RWPE1 (cell line): Measurements from ENCODE around the gene AZU1.

Experiments used
- CTCF ChIA-PET: fragments of 350-600 bp; sonication (Branson Sonifier 250); formaldehyde crosslinking; extraction: SDS; loops from one replicate; lab custom pipeline; 2021; lab: Yijun Ruan, JAX
- POLR2A ChIA-PET: fragments of 400-600 bp; formaldehyde crosslinking; extraction: SDS; loops from one replicate; lab custom pipeline; 2020; ENCODE audit warnings: antibody characterized with exemption; ENCODE audit not compliant: low non-redundant PET; lab: Yijun Ruan, JAX
- DNase-seq: peaks from one replicate; pipeline ENCODE4 v3.0.0; 2012; ENCODE audit warnings: low spot score
- H3K27ac ChIP-seq: fragments of 450-650 bp; 2 replicates; pipeline ENCODE4 v1.5.1; 2017
- TF ChIP-seq, protein P1 (sequence below): fragments of 450-650 bp; conservative IDR thresholded peaks from 2 replicates; pipeline ENCODE4 v1.5.1; 2017; ENCODE audit warnings: low read depth, mild to moderate bottlenecking

AZU1 gene

DNA sequence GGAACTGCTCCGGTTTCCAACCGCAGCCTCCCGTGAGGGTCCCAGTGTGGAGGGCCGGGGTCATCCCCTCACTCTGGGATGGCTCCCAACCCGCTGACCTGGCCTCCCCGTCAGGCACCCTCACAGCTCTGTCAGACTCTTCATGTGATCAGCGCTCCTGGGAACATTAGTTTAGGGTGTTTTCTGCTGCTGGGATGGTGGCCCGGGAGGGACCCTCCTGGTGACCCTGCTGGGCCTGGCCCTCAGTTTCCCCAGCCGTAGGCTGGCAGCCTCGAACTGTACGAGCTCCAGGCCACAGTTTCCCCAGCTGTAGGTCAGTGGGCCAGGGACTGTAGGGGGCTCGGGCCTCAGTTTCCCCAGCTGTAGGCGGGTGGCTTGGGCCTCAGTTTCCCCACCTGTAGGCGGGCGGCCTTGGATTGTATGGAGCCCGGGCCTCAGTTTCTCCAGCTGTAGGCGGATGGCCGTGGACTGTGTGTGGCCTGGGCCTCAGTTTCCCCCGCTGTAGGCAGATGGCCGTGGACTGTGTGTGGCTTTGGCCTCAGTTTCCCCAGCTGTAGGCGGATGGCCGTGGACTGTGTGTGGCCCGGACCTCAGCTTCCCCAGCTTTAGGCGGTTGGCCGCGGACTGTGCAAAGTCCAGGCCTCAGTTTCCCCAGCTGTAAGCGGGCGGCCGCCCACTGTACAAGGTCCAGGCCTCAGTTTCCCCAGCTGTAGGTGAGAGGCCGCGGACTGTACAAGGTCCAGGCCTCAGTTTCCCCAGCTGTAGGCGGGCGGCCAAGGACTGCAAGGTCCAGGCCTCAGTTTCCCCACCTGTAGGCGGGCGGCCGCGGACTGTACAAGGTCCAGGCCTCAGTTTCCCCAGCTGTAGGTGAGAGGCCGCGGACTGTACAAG is 31.7 kb upstream of the AZU1 start:
- POLR2A ChIA-PET: no interaction called here
- no peak for DNase-seq
- peak overlapping the region; percentile 99 for H3K27ac ChIP-seq
- CTCF ChIA-PET: no interaction called here
- TF ChIP-seq, protein P1, sequence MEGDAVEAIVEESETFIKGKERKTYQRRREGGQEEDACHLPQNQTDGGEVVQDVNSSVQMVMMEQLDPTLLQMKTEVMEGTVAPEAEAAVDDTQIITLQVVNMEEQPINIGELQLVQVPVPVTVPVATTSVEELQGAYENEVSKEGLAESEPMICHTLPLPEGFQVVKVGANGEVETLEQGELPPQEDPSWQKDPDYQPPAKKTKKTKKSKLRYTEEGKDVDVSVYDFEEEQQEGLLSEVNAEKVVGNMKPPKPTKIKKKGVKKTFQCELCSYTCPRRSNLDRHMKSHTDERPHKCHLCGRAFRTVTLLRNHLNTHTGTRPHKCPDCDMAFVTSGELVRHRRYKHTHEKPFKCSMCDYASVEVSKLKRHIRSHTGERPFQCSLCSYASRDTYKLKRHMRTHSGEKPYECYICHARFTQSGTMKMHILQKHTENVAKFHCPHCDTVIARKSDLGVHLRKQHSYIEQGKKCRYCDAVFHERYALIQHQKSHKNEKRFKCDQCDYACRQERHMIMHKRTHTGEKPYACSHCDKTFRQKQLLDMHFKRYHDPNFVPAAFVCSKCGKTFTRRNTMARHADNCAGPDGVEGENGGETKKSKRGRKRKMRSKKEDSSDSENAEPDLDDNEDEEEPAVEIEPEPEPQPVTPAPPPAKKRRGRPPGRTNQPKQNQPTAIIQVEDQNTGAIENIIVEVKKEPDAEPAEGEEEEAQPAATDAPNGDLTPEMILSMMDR: no peak

GRCh38 chr19:796692-797527 is 30.7 kb upstream of the AZU1 start, which contains the start of gene PTBP1:
Gene PTBP1, plus strand, starts transcription at chr19:797452. Its CDS starts 46 bp downstream, at chr19:797498.
- CTCF ChIA-PET: interaction anchor here (0.6 kb wide), 1 partner anchor 198 kb away, joined by 4 read pairs; no protein-coding TSS in a partner anchor
- POLR2A ChIA-PET: no interaction called here
- H3K27ac ChIP-seq: peak within 1 kb of the TSS; percentile 99
- TF ChIP-seq, protein P1: no peak
- DNase-seq: peak; percentile 97

- CTCF ChIA-PET: interaction anchor here (0.6 kb wide), 1 partner anchor 159 kb away, joined by 3 read pairs; no protein-coding TSS in a partner anchor
Observed at GRCh38 chr19:797528-798414, 29.9 kb upstream of the AZU1 start.

GRCh38 chr19:798415-799075 is 29.1 kb upstream of the AZU1 start:
- H3K27ac ChIP-seq: peak overlapping the region; percentile 99
- POLR2A ChIA-PET: interaction anchor here (1.1 kb wide), 1 partner anchor 20 kb away, joined by 3 read pairs; no protein-coding TSS in a partner anchor
- TF ChIP-seq, protein P1: no peak
- DNase-seq: no peak
- CTCF ChIA-PET: interaction anchor here (0.6 to 1.1 kb wide), 2 partner anchors 11 to 158 kb away, joined by 3 to 4 read pairs; no protein-coding TSS in a partner anchor

More at GRCh38 chr19:797528-798414, 29.9 kb upstream of the AZU1 start:
- peak; percentile 89 for DNase-seq
- H3K27ac ChIP-seq: peak overlapping the region; percentile 99
- TF ChIP-seq, protein P1: no peak
- POLR2A ChIA-PET: no interaction called here

- H3K27ac ChIP-seq: peak overlapping the region; percentile 99
- no peak for DNase-seq
- TF ChIP-seq, protein P1: peak; percentile 19; the same call in 1 of the 2 replicates
- CTCF ChIA-PET: interaction anchor here (0.7 to 1.1 kb wide), 2 partner anchors 10 to 11 kb away, joined by 3 to 4 read pairs; no protein-coding TSS in a partner anchor
- POLR2A ChIA-PET: interaction anchor here (0.9 to 1.1 kb wide), 2 partner anchors 20 to 29 kb away, joined by 3 read pairs; no protein-coding TSS in a partner anchor
Observed at GRCh38 chr19:799076-799881, 28.4 kb upstream of the AZU1 start.
